Neutrophil (primary cell): ENCODE data around the gene MSANTD2.

Experiments used
- H3K27ac ChIP-seq: fragments of 200-600 bp; sonication (generic); 2 replicates; pipeline ENCODE4 v1.5.1; 2016; ENCODE audit warnings: mild to moderate bottlenecking, moderate library complexity
- H3K27me3 ChIP-seq: fragments of 200-600 bp; sonication (generic); 2 replicates; pipeline ENCODE4 v1.6.0; 2016; ENCODE audit warnings: mild to moderate bottlenecking
- H3K36me3 ChIP-seq: fragments of 200-600 bp; sonication (generic); 2 replicates; pipeline ENCODE4 v1.5.1; 2017
- H3K4me1 ChIP-seq, 2 experiments: fragments of 200-600 bp in 1 of 2; sonication (generic) in 1 of 2; 1 replicate in 1 of 2; 2 replicates in 1 of 2; pipeline versions ENCODE4 v1.5.1 to v1.6.1; 2013 to 2016; ENCODE audit warnings: low read depth in 1 of 2, low read length in 1 of 2, mild to moderate bottlenecking in 1 of 2, moderate library complexity in 1 of 2; ENCODE audit not compliant: control insufficient read depth in 1 of 2, insufficient read depth in 1 of 2
- H3K4me3 ChIP-seq, 2 experiments: fragments of 200-600 bp in 1 of 2; sonication (generic) in 1 of 2; 1 replicate in 1 of 2; 2 replicates in 1 of 2; pipeline ENCODE4 v1.5.1; 2013 to 2016; ENCODE audit warnings: low read depth in 1 of 2, low read length in 1 of 2, mild to moderate bottlenecking in 1 of 2, moderate library complexity in 1 of 2
- H3K9me3 ChIP-seq: fragments of 200-600 bp; sonication (generic); 2 replicates; pipeline ENCODE4 v1.5.1; 2016
- CTCF ChIP-seq: fragments of 200-600 bp; sonication (generic); IDR thresholded peaks from 2 replicates; pipeline ENCODE4 v1.5.1; 2016; ENCODE audit warnings: antibody characterized with exemption

MSANTD2 gene

GRCh38 chr11:124751741-124752470, 48.3 kb downstream of the MSANTD2 start, which contains the start of gene VSIG2:
Gene VSIG2 (minus strand): TSS chr11:124752255. CDS start chr11:124752137, 118 bp downstream.
- Histone ChIP-seq H3K4me1 (peaks cover 0 to 2% of the 10 kb centered on the region in 2 experiments), H3K27ac (no peak within 1 kb of the TSS), H3K27me3 (peaks cover 72% of the 10 kb centered on the region), H3K36me3 (no peaks in the 10 kb centered on the region), H3K4me3 (no peak within 1 kb of the TSS), H3K9me3 (no peaks in the 10 kb centered on the region)
- no peak for TF ChIP-seq CTCF

- no peak for TF ChIP-seq CTCF
- Histone ChIP-seq H3K4me3 (no peak overlapping the region), H3K9me3 (no peaks in the 10 kb centered on the region), H3K27me3 (peaks cover 70% of the 10 kb centered on the region), H3K36me3 (no peaks in the 10 kb centered on the region), H3K4me1 (peaks cover 5 to 8% of the 10 kb centered on the region in 2 experiments), H3K27ac (no peak overlapping the region)
Measured at GRCh38 chr11:124751391-124751740, 48.8 kb downstream of the MSANTD2 start.

- H3K9me3 ChIP-seq: no peaks in the 10 kb centered on the region
- no peak for TF ChIP-seq CTCF
- no peak overlapping the region for H3K4me3 ChIP-seq
- H3K27ac ChIP-seq: no peak overlapping the region
- peaks cover 11 to 16% of the 10 kb centered on the region in 2 experiments for H3K4me1 ChIP-seq
- H3K27me3 ChIP-seq: peaks cover 77% of the 10 kb centered on the region
- H3K36me3 ChIP-seq: no peaks in the 10 kb centered on the region
Measured at GRCh38 chr11:124749912-124750311, 50.3 kb downstream of the MSANTD2 start.

GRCh38 chr11:124748481-124749343, 51.5 kb downstream of the MSANTD2 start:
- Histone ChIP-seq H3K27me3 (peaks cover 86% of the 10 kb centered on the region), H3K4me1 (peaks cover 11 to 16% of the 10 kb centered on the region in 2 experiments), H3K36me3 (no peaks in the 10 kb centered on the region), H3K9me3 (no peaks in the 10 kb centered on the region), H3K27ac (no peak overlapping the region), H3K4me3 (no peak overlapping the region)
- no peak for TF ChIP-seq CTCF

- Histone ChIP-seq H3K27ac (no peak overlapping the region), H3K9me3 (no peaks in the 10 kb centered on the region), H3K27me3 (peaks cover 90% of the 10 kb centered on the region), H3K4me1 (peaks cover 11 to 16% of the 10 kb centered on the region in 2 experiments), H3K36me3 (no peaks in the 10 kb centered on the region), H3K4me3 (no peak overlapping the region)
- TF ChIP-seq CTCF: no peak
Measured at GRCh38 chr11:124748100-124748418, 52.1 kb downstream of the MSANTD2 start.
